Measurements from ENCODE around the gene FUBP3.

DNA sequence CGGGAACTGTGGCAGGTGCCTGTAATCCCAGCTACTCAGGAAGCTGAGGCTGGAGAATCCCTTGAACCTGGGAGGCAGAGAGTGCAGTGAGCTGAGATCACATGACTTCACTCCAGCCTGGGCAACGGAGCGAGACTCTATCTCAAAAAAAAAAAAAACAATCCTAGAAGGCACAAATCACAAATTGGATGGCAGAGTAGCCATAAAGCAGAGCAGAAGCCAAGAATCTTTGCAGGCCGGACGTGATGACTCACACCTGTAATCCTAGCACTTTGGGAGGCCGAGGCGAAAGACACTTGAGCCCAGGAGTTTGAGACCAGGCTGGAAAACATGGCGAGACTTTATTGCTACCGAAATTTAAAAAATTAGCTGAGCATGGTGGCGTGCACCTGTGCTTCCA lies 9.2 kb upstream of the FUBP3 start:
- TF ChIP-seq POLR2A (IDR thresholded peaks at IDR 0.05) (no peak), EP300 (IDR thresholded peaks at IDR 0.05) (no peak)

Measured in gastroesophageal sphincter (tissue), 2 donors.